ENCODE measurements around the gene PARD3B.

Gene PARD3B

GRCh38 chr2:205347899-205348298 lies 802.6 kb downstream of the PARD3B start:
- DNase-seq: peak in 1 of 10 donors; percentile 59
- intact Hi-C loops (cut with DNase I): no loop called here

GRCh38 chr2:205352094-205352493 lies 806.8 kb downstream of the PARD3B start:
- no peak for DNase-seq
- intact Hi-C loops (cut with DNase I): no loop called here

- DNase-seq: no peak
- intact Hi-C loops (cut with DNase I): no loop called here
These were observed 807.3 kb downstream of the PARD3B start for GRCh38 chr2:205352593-205352992.

- no peak for DNase-seq
- intact Hi-C loops (cut with DNase I): no loop called here
These were observed 812.5 kb downstream of the PARD3B start for GRCh38 chr2:205357732-205358131.

GRCh38 chr2:205358351-205358815 lies 813.1 kb downstream of the PARD3B start:
- intact Hi-C loops (cut with DNase I): no loop called here
- no peak for DNase-seq

GRCh38 chr2:205361272-205361671 lies 816.0 kb downstream of the PARD3B start:
- intact Hi-C loops (cut with DNase I): no loop called here
- DNase-seq: no peak

- DNase-seq: no peak
- intact Hi-C loops (cut with DNase I): no loop called here
These were observed 816.7 kb downstream of the PARD3B start for GRCh38 chr2:205361970-205362369.

GRCh38 chr2:205364261-205364660 lies 819.0 kb downstream of the PARD3B start:
- intact Hi-C loops (cut with DNase I): no loop called here
- no peak for DNase-seq

GRCh38 chr2:205366336-205367060 lies 821.2 kb downstream of the PARD3B start:
- intact Hi-C loops (cut with DNase I): no loop called here
- no peak for DNase-seq

GRCh38 chr2:205367331-205367935 lies 822.2 kb downstream of the PARD3B start:
- intact Hi-C loops (cut with DNase I): no loop called here
- DNase-seq: no peak

GRCh38 chr2:205369813-205370212 lies 824.5 kb downstream of the PARD3B start:
- intact Hi-C loops (cut with DNase I): no loop called here
- no peak for DNase-seq

GRCh38 chr2:205370726-205371125 lies 825.5 kb downstream of the PARD3B start:
- intact Hi-C loops (cut with DNase I): no loop called here
- no peak for DNase-seq

GRCh38 chr2:205372141-205372540 lies 826.9 kb downstream of the PARD3B start:
- no peak for DNase-seq
- intact Hi-C loops (cut with DNase I): no loop called here

GRCh38 chr2:205375461-205376448 lies 830.5 kb downstream of the PARD3B start:
- intact Hi-C loops (cut with DNase I): no loop called here
- no peak for DNase-seq

- intact Hi-C loops (cut with DNase I): no loop called here
- no peak for DNase-seq
These were observed 832.0 kb downstream of the PARD3B start for GRCh38 chr2:205377324-205377723.

GRCh38 chr2:205383601-205384000 lies 838.3 kb downstream of the PARD3B start:
- DNase-seq: no peak
- intact Hi-C loops (cut with DNase I): no loop called here

- intact Hi-C loops (cut with DNase I): no loop called here
- DNase-seq: no peak
These were observed 840.8 kb downstream of the PARD3B start for GRCh38 chr2:205386109-205386508.

- DNase-seq: no peak
- intact Hi-C loops (cut with DNase I): no loop called here
These were observed 842.2 kb downstream of the PARD3B start for GRCh38 chr2:205387350-205388055.

- DNase-seq: peak in 1 of 10 donors; percentile 72
- intact Hi-C loops (cut with DNase I): no loop called here
These were observed 845.6 kb downstream of the PARD3B start for GRCh38 chr2:205390866-205391265.

- no peak for DNase-seq
These were observed 856.2 kb downstream of the PARD3B start for GRCh38 chr2:205401511-205401910.

More at GRCh38 chr2:205401511-205401910, 856.2 kb downstream of the PARD3B start:
- intact Hi-C loops (cut with DNase I): no loop called here

Measured in posterior cingulate gyrus (tissue), 11 donors.